HG03135 (cell line): Measurements from ENCODE around the gene ADGRL1.
"Not testable (repeated sequence)": the region's sequence is repeated elsewhere in the genome, so short reads cannot be mapped to it uniquely, and the experiment has no call there.

Experiments
- ATAC-seq: cut with Tn5 transposase; IDR thresholded peaks from one replicate; pipeline ENCODE4 v1.9.1; 2021; ENCODE audit warnings: mild to moderate bottlenecking, moderate library complexity; ENCODE audit not compliant: unreplicated experiment

ADGRL1 gene

GRCh38 chr19:14164082-14164481 is 41.9 kb downstream of the ADGRL1 start:
- no peak for ATAC-seq

GRCh38 chr19:14162871-14163297 is 43.1 kb downstream of the ADGRL1 start:
- ATAC-seq = no peak

GRCh38 chr19:14161305-14161704 is 44.7 kb downstream of the ADGRL1 start:
- no peak for ATAC-seq

GRCh38 chr19:14160017-14160703 is 45.8 kb downstream of the ADGRL1 start:
- ATAC-seq = no peak

- no peak for ATAC-seq
Measured at GRCh38 chr19:14159059-14159458, 46.9 kb downstream of the ADGRL1 start.

GRCh38 chr19:14158276-14159023 is 47.5 kb downstream of the ADGRL1 start:
- ATAC-seq = no peak

GRCh38 chr19:14156971-14157717 is 48.8 kb downstream of the ADGRL1 start:
- no peak for ATAC-seq

GRCh38 chr19:14156122-14156521 is 49.8 kb downstream of the ADGRL1 start:
- no peak for ATAC-seq

- no peak for ATAC-seq
Measured at GRCh38 chr19:14155371-14155770, 50.6 kb downstream of the ADGRL1 start.

- ATAC-seq = no peak
Measured at GRCh38 chr19:14152713-14153112, 53.3 kb downstream of the ADGRL1 start.

GRCh38 chr19:14150770-14151661 is 55.0 kb downstream of the ADGRL1 start:
- ATAC-seq = no peak

GRCh38 chr19:14150041-14150769 is 55.8 kb downstream of the ADGRL1 start:
- ATAC-seq = no peak

- no peak for ATAC-seq
Measured at GRCh38 chr19:14149509-14149994, 56.4 kb downstream of the ADGRL1 start.

GRCh38 chr19:14148751-14149410 is 57.1 kb downstream of the ADGRL1 start:
- no peak for ATAC-seq

GRCh38 chr19:14147797-14148605 is 58.0 kb downstream of the ADGRL1 start:
- no peak for ATAC-seq

- ATAC-seq = no peak
Measured at GRCh38 chr19:14146789-14147216, 59.2 kb downstream of the ADGRL1 start.

GRCh38 chr19:14146169-14146568 is 59.8 kb downstream of the ADGRL1 start:
- ATAC-seq = not testable (repeated sequence)

GRCh38 chr19:14145381-14145780 is 60.6 kb downstream of the ADGRL1 start:
- no peak for ATAC-seq
